Peyer's patch (tissue), 4 donors: ENCODE data around the gene UBE2J1. TPM values are rescaled to one million over a fixed set of nuclear protein-coding genes. Genes with fewer than 3 reads are reported as not detected.

Source experiments
- DNase-seq, 3 donors: peaks; one replicate each; pipeline ENCODE4 v3.0.0-alpha.2; 2017 to 2019
- H3K27ac ChIP-seq, 4 donors: fragments of 200-600 bp; sonication (generic); one replicate each; pipeline ENCODE4 v1.5.1; 2016 to 2019
- H3K27me3 ChIP-seq, 2 donors: fragments of 200-600 bp; sonication (generic); one replicate each; pipeline ENCODE4 v1.5.1; 2019
- H3K36me3 ChIP-seq, 3 donors: fragments of 200-600 bp; sonication (generic); one replicate each; pipeline ENCODE4 v1.5.1; 2016 to 2019
- H3K4me1 ChIP-seq, 4 donors: fragments of 200-600 bp; sonication (generic); one replicate each; pipeline ENCODE4 v1.5.1; 2016 to 2019
- H3K4me3 ChIP-seq, 4 donors: fragments of 200-600 bp; sonication (generic); 1 replicate in 3 of 4; 2 replicates in 1 of 4; pipeline ENCODE4 v1.5.1; 2016 to 2019; ENCODE audit warnings: mild to moderate bottlenecking in 1 of 4
- H3K9me3 ChIP-seq, 4 donors: fragments of 200-600 bp; sonication (generic); one replicate each; pipeline ENCODE4 v1.5.1; 2016 to 2019; ENCODE audit warnings: mild to moderate bottlenecking in 1 of 4
- POLR2A ChIP-seq, 2 donors: fragments of 450-650 bp; IDR thresholded peaks; one replicate each; pipeline ENCODE4 v1.5.1; 2017; ENCODE audit warnings: antibody characterized with exemption in 2 of 2, mild to moderate bottlenecking in 2 of 2, moderate library complexity in 2 of 2
- total RNA-seq, 4 donors: library from RNA; depleted of rRNA; stranded (reverse); fragments of >200 nt; gene quantifications; one replicate each; pipeline ENCODE4 v1.1.0, GENCODE V29; 2016
- TF ChIP-seq, protein P1 (sequence below), 6 experiments: fragments of 450-650 bp in 4 of 6; fragments of 200-600 bp in 2 of 6; sonication (generic) in 1 of 6; IDR thresholded peaks; one replicate each; pipeline ENCODE4 v1.5.1; 2017 to 2019; ENCODE audit warnings: antibody characterized with exemption in 6 of 6, mild to moderate bottlenecking in 3 of 6, moderate library complexity in 1 of 6

UBE2J1 gene
- total RNA-seq, 4 donors from 2014 or later: 35.0 to 57.8 (median 44.7) TPM

DNA sequence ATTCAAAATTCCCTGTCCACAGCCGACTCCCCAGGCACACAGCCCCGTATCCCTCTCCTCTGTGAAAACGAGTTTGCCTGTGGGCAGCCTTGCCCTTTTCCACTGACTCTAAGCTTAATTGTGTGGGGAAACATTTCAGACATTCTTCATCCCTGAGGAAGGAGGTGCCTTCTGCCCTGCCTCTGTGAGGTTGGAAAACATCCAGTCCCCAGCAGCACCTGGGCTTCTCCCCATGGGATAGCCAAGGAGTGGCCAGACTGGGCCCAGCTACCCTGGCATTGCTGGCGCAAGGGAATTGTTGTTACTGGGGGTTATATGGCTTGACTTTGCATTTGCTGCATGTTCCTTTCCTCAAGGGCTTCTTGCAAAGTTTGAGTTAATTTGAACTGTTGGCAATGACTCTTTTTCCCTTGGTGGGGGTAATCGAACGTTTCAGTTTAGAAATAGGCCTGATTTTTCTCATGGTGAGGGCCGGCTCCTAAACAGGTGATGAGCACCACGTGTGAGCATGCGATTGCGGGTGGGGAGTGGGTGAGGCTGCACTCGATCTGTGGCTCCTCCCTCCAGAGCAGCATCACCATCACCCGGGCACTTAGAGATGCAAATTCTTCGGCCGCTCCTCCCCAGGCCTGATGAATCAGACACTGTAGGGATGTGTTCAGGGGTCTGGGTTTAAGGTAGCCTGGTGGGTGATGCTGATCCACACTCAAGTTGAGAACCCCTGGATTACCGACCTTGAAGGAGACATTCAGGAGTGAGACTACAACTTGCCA lies 67.4 kb downstream of the UBE2J1 start:
- H3K4me1 ChIP-seq: no peaks in the 10 kb centered on the region
- TF ChIP-seq, protein P1, sequence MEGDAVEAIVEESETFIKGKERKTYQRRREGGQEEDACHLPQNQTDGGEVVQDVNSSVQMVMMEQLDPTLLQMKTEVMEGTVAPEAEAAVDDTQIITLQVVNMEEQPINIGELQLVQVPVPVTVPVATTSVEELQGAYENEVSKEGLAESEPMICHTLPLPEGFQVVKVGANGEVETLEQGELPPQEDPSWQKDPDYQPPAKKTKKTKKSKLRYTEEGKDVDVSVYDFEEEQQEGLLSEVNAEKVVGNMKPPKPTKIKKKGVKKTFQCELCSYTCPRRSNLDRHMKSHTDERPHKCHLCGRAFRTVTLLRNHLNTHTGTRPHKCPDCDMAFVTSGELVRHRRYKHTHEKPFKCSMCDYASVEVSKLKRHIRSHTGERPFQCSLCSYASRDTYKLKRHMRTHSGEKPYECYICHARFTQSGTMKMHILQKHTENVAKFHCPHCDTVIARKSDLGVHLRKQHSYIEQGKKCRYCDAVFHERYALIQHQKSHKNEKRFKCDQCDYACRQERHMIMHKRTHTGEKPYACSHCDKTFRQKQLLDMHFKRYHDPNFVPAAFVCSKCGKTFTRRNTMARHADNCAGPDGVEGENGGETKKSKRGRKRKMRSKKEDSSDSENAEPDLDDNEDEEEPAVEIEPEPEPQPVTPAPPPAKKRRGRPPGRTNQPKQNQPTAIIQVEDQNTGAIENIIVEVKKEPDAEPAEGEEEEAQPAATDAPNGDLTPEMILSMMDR (IDR thresholded peaks at IDR 0.05): no peak
- TF ChIP-seq POLR2A (IDR thresholded peaks at IDR 0.05): no peak
- no peak overlapping the region for H3K4me3 ChIP-seq
- no peak overlapping the region for H3K27ac ChIP-seq
- no peaks in the 10 kb centered on the region for H3K27me3 ChIP-seq
- no peaks in the 10 kb centered on the region for H3K36me3 ChIP-seq
- H3K9me3 ChIP-seq: no peaks in the 10 kb centered on the region
- no peak for DNase-seq

DNA sequence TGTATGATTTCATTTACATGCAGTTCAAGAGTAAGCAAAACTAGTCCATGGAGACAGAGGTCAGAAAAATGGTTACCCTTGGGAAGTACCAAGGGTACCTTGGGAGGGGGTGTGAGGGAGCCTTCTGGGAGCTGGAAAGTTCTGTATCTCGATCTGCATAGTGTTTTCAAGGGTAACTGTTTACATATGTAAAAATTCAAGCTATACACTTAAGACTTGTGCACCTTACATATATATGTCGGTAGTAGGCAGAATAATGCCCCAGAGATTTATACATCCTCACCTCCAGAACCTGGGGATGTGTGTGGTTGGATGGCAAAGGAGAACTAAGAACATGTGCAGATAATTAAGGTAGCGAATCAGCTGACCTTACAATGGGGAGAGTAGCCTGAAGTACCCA lies 68.4 kb downstream of the UBE2J1 start:
- no peak for TF ChIP-seq POLR2A (IDR thresholded peaks at IDR 0.05)
- TF ChIP-seq, protein P1 (IDR thresholded peaks at IDR 0.05): no peak
- DNase-seq: no peak
- Histone ChIP-seq H3K4me3 (no peak overlapping the region), H3K27ac (no peak overlapping the region), H3K36me3 (no peaks in the 10 kb centered on the region), H3K4me1 (no peaks in the 10 kb centered on the region), H3K9me3 (no peaks in the 10 kb centered on the region), H3K27me3 (no peaks in the 10 kb centered on the region)

DNA sequence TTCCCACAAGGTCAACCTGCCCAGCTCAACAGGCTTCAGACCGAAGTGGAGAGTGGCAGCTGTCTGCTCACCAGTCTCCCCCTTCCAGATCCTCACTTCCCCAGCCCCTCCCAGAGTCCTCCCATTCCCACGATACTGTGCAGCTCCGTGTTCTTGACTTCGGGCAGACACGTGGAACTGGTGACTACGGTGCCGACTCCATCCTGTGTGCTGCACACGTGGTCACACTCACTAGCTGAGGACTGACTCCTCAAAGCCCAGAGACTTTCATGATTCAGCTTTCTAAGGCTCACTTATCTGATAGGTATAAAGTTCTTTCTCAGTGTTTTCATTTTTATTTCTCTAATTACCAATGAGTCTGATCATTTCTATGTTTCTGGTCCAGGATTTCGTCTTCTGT lies 69.8 kb downstream of the UBE2J1 start:
- DNase-seq: no peak
- no peaks in the 10 kb centered on the region for H3K9me3 ChIP-seq
- TF ChIP-seq POLR2A (IDR thresholded peaks at IDR 0.05): no peak
- TF ChIP-seq, protein P1 (IDR thresholded peaks at IDR 0.05): no peak
- no peak overlapping the region for H3K27ac ChIP-seq
- H3K36me3 ChIP-seq: no peaks in the 10 kb centered on the region
- H3K27me3 ChIP-seq: no peaks in the 10 kb centered on the region
- H3K4me3 ChIP-seq: no peak overlapping the region
- H3K4me1 ChIP-seq: no peaks in the 10 kb centered on the region

DNA sequence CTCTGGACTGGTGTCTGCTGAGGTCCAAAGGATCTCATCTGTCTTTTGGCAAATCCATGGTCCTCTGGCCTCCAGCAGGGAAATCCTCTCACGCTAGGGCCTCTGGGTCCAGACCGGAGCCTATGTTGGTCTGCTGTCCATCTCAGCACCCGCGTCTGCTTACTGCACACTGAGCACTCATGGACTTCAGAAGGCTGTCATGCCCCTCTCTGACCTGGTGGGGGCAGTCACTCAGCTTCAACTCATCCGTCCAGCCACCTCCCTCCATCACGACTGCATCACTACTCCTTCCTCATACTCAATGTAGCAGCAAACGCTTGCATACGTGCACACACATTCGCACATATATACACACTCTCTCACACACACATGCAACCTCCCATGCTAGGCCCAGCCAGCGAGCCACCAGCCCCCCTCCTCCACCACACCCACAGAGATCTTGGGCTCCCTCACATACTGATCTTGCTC lies 70.7 kb downstream of the UBE2J1 start:
- TF ChIP-seq POLR2A (IDR thresholded peaks at IDR 0.05): no peak
- TF ChIP-seq, protein P1 (IDR thresholded peaks at IDR 0.05): peak in 4 of 6 experiments; percentile 12 to 42 (median 37)

DNA sequence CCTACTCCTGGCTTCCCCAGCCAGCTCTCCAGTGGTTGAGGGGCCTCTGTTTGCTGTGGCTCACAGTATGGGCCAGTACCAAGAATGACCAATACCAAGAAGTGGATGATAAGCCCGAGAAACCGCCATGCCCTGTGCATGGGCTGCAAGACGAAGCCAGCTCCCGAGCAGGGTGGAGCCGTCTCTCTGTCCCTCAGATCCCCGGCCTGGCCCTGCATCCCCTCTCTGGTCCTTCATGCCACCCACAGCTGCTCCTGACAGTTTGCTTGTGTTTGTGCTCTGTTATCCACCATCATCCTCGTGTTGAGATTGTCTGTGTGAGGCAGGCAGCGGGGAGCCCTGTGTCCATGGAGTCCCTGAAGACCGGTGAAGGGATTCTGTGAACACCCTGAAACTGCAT lies 73.6 kb downstream of the UBE2J1 start:
- H3K9me3 ChIP-seq: no peaks in the 10 kb centered on the region
- H3K4me1 ChIP-seq: no peaks in the 10 kb centered on the region
- H3K36me3 ChIP-seq: no peaks in the 10 kb centered on the region
- no peak for DNase-seq
- no peak overlapping the region for H3K27ac ChIP-seq
- no peak overlapping the region for H3K4me3 ChIP-seq
- TF ChIP-seq, protein P1 (IDR thresholded peaks at IDR 0.05): no peak
- no peak for TF ChIP-seq POLR2A (IDR thresholded peaks at IDR 0.05)
- H3K27me3 ChIP-seq: no peaks in the 10 kb centered on the region

More for the DNA sequence above, 70.7 kb downstream of the UBE2J1 start:
- H3K27me3 ChIP-seq: no peaks in the 10 kb centered on the region
- no peaks in the 10 kb centered on the region for H3K4me1 ChIP-seq
- H3K36me3 ChIP-seq: no peaks in the 10 kb centered on the region
- H3K27ac ChIP-seq: no peak overlapping the region
- no peaks in the 10 kb centered on the region for H3K9me3 ChIP-seq
- H3K4me3 ChIP-seq: no peak overlapping the region
- peak in 2 of 3 donors; percentile 35 to 65 for DNase-seq

Other genes starting within 250 kb of the UBE2J1 start
- not detected for gene SRSF12, start 234.7 kb downstream of the UBE2J1 start, total RNA-seq
- 10 to 100 TPM in 2 of 4 donors, 1 to 10 TPM in 2; 6.1 to 17.3 (median 9.3) TPM for gene PM20D2, start 206.7 kb downstream of the UBE2J1 start, total RNA-seq
- gene GABRR1, start 135.4 kb downstream of the UBE2J1 start, total RNA-seq: not detected
- gene GABRR2, start 37.4 kb downstream of the UBE2J1 start, total RNA-seq: 1 to 10 TPM in 3 of 4 donors, under 1 TPM in 1; 0.70 to 6.6 (median 2.1) TPM
- 1 to 10 TPM in 2 of 4 donors, under 1 TPM in 2; 0.53 to 5.0 (median 2.9) TPM for gene RRAGD, start 59.6 kb upstream of the UBE2J1 start, total RNA-seq
- gene ANKRD6, start 80.4 kb upstream of the UBE2J1 start, total RNA-seq: 10 to 100 TPM in 1 of 4 donors, 1 to 10 TPM in 2, under 1 TPM in 1; 0.57 to 11.6 (median 3.0) TPM